Epithelial cell of esophagus (primary cell): ENCODE measurements around the gene CELSR3.

Experiments used
- DNase-seq: peaks from one replicate; pipeline ENCODE4 v3.0.0; 2010; ENCODE audit warnings: low read depth
- H3K4me3 ChIP-seq: 2 replicates; pipeline ENCODE4 v1.5.1; 2011; ENCODE audit warnings: mild to moderate bottlenecking, low read length, control low read depth
- TF ChIP-seq, protein P1 (sequence below): IDR thresholded peaks from 2 replicates; pipeline ENCODE4 v1.5.1; 2011; ENCODE audit warnings: low read depth, mild to moderate bottlenecking, low read length, control low read depth, inconsistent platforms; ENCODE audit not compliant: insufficient read depth; ENCODE audit errors: missing control alignments

CELSR3 gene

GRCh38 chr3:48655063-48655462, 7.6 kb downstream of the CELSR3 start:
- TF ChIP-seq, protein P1, sequence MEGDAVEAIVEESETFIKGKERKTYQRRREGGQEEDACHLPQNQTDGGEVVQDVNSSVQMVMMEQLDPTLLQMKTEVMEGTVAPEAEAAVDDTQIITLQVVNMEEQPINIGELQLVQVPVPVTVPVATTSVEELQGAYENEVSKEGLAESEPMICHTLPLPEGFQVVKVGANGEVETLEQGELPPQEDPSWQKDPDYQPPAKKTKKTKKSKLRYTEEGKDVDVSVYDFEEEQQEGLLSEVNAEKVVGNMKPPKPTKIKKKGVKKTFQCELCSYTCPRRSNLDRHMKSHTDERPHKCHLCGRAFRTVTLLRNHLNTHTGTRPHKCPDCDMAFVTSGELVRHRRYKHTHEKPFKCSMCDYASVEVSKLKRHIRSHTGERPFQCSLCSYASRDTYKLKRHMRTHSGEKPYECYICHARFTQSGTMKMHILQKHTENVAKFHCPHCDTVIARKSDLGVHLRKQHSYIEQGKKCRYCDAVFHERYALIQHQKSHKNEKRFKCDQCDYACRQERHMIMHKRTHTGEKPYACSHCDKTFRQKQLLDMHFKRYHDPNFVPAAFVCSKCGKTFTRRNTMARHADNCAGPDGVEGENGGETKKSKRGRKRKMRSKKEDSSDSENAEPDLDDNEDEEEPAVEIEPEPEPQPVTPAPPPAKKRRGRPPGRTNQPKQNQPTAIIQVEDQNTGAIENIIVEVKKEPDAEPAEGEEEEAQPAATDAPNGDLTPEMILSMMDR = no peak
- no peak for DNase-seq
- H3K4me3 ChIP-seq = no peak overlapping the region

DNA sequence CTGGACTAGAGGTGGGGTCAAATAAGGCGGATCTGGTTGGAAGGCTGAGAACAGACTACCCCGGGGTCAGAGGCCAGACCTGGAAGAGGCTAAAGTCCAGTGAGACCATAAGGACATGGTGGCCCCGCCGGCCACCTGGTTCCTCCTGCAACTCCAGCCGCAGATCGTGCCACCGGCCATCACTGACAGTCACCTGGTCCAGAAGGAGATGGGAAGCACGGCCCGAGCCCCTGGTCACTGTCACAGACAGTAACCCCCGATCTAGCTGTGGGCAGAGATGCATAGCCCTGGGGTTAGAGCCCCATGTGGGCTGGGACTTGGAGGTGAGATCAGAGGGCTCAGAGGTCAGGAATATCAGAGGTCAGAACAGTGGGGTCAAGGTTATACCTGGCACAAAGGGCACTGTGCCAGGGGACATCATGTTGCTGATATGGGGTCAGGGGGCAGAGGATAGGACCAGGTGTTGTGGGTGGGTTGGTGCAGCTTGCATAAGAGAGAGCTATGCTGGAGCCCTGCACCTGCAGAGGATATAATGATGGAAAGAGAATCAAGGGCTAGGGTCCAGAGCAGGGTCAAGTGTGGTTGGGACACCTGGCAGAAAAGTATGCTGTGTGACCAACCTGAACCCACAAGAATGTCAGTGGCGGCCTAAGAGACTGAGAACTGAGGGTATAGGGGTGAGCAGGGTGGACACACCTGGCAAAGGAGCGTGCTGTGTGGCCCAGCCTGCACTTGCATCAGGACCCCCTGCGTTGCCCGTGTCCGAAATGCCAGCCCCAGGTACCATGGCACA, 9.6 kb downstream of the CELSR3 start:
- DNase-seq = no peak
- H3K4me3 ChIP-seq = no peak overlapping the region
- TF ChIP-seq, protein P1 = no peak

DNA sequence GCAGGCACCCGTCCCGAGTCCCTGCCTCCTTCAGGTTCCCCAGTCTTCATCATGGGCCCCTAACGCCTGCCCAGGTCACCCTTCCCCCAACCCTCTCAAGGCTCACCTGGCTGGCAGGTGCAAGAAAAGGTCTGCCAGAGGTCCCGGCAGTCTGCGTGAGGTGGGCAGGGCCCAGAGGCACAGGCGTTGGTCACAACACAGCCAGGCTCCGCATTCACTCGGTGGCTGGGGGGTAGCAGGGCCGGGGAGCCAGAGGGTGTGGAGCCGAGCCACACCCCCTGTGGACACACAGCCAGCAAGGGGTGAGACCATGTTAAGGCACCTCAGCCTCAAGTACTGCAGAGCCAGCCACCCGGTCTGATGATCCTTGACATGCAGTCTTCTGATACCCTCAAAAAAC, 10.9 kb downstream of the CELSR3 start:
- no peak for DNase-seq
- TF ChIP-seq, protein P1 = no peak

DNA sequence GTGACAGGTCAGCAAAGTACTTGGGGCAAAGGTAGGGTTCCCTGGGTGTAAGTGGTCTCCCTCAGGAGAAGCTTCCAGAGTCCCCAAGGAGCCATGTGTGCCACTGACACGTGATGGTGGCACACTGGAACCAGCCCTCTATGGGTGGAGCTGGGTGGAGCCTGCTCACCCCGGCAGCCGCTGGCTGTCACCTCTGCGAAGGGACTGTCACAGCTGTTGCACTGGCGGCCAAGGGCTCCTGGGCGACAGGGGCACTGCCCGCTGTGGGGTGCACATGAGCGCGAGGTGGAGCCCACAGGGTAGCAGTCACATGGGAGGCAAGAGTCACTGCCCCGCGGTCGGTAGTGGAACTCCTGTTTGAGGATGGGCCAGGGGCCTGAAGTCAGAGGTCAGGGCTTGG, 12.0 kb downstream of the CELSR3 start:
- TF ChIP-seq, protein P1 = no peak
- H3K4me3 ChIP-seq = no peak overlapping the region
- DNase-seq = no peak

More for the DNA sequence above, 10.9 kb downstream of the CELSR3 start:
- no peak overlapping the region for H3K4me3 ChIP-seq

DNA sequence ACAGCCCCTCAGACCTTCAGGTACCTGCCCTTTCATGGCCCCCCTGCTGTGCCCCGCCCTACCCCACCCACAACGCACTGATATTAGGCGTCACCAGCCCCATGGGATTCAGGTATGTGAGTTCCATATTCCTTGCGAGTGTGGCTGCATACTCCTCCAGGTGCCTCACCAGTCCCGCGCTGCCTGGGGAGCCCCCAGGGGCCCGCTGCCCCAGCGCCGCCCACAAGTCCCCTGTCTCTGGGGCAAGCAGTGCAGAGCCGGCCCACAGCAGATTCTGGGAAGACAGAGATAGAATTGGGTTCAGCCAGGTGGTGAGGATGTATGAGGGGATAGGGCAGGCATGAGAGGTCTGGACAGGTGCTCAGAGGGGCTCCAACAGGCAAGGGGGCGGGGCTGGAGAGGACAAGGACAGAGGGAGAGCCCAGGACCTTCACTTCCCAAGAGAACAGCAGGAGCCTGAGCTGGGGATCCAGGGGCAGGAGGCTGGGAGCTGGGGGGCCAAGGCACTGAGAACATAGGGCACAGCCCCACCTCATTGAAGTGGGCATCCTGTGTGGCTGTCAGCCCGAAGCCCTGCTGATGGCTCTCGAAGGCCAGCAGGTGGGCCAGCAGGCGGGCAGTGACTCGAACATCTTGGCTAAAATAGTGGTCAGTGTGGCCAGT, 14.4 kb downstream of the CELSR3 start:
- no peak overlapping the region for H3K4me3 ChIP-seq
- TF ChIP-seq, protein P1 = no peak
- DNase-seq = no peak

- H3K4me3 ChIP-seq = no peak overlapping the region
- TF ChIP-seq, protein P1 = no peak
- DNase-seq = no peak
Observed at GRCh38 chr3:48647714-48648113, 15.0 kb downstream of the CELSR3 start.
